IMR-90 (cell line): Measurements from ENCODE around the gene HERC5. TPM values are rescaled to one million over a fixed set of nuclear protein-coding genes. Genes with fewer than 3 reads are reported as not detected.

Source experiments
- ATAC-seq: fragments of 200-7000 bp; cut with Tn5 transposase; 2 replicates; pipeline ENCODE4 v1.9.1; 2020; ENCODE audit warnings: low read depth, mild to moderate bottlenecking, moderate library complexity
- BruUV-seq: library from RNA; stranded (reverse); fragments of 400-500 nt; replicated peaks from 2 replicates; lab custom pipeline; 2021; lab: Mats Ljungman, UMichigan
- CTCF ChIA-PET: fragments of 300-600 bp; formaldehyde crosslinking; extraction: SDS; loops from one replicate; lab custom pipeline; 2021; ENCODE audit warnings: antibody characterized with exemption; lab: Yijun Ruan, JAX
- POLR2A ChIA-PET: fragments of 300-600 bp; sonication (Branson Sonifier 250); formaldehyde crosslinking; loops from one replicate; lab custom pipeline; 2022; ENCODE audit warnings: antibody characterized with exemption; ENCODE audit not compliant: unreplicated experiment; lab: Charles Lee
- DNase-seq: peaks from one replicate; pipeline ENCODE4 v3.0.0; 2013
- H2AFZ ChIP-seq: replicated peaks from 2 replicates; pipeline ENCODE3; 2013; ENCODE audit warnings: low read length, mild to moderate bottlenecking; ENCODE audit not compliant: poor library complexity
- H2AK5ac ChIP-seq: 2 replicates; pipeline ENCODE4 v1.6.1; 2013; ENCODE audit warnings: low read depth, low read length, inconsistent platforms
- H2AK9ac ChIP-seq: replicated peaks from 2 replicates; pipeline ENCODE3; 2013; ENCODE audit warnings: mild to moderate bottlenecking, low read depth, low read length, moderate library complexity; ENCODE audit not compliant: poor library complexity
- H2BK120ac ChIP-seq: 2 replicates; pipeline ENCODE4 v1.6.1; 2013; ENCODE audit warnings: low read depth, low read length, inconsistent platforms
- H2BK15ac ChIP-seq: 3 replicates; pipeline ENCODE4 v1.6.1; 2013; ENCODE audit warnings: low read depth, low read length, inconsistent platforms
- H2BK20ac ChIP-seq: 2 replicates; pipeline ENCODE4 v1.6.1; 2013; ENCODE audit warnings: low read depth, mild to moderate bottlenecking, inconsistent platforms, low read length, moderate library complexity
- H2BK5ac ChIP-seq: 2 replicates; pipeline ENCODE4 v1.6.1; 2013; ENCODE audit warnings: mild to moderate bottlenecking, low read depth, low read length, inconsistent platforms; ENCODE audit not compliant: poor library complexity, severe bottlenecking
- H3K14ac ChIP-seq: replicated peaks from 2 replicates; pipeline ENCODE4 v1.6.1; 2013; ENCODE audit warnings: low read depth, low read length, inconsistent platforms
- H3K18ac ChIP-seq: 2 replicates; pipeline ENCODE4 v1.6.1; 2013; ENCODE audit warnings: low read depth, low read length, control low read depth
- H3K23ac ChIP-seq: 2 replicates; pipeline ENCODE4 v1.6.1; 2013; ENCODE audit warnings: low read depth, low read length, inconsistent platforms
- H3K27ac ChIP-seq: 2 replicates; pipeline ENCODE4 v1.5.1; 2013; ENCODE audit warnings: mild to moderate bottlenecking, control low read depth, low read length; ENCODE audit not compliant: insufficient read depth
- H3K27me3 ChIP-seq: 2 replicates; pipeline ENCODE4 v1.6.1; 2013; ENCODE audit warnings: low read length; ENCODE audit not compliant: control insufficient read depth, insufficient read depth
- H3K36me3 ChIP-seq: 2 replicates; pipeline ENCODE4 v1.6.1; 2013; ENCODE audit warnings: low read length, mixed read lengths; ENCODE audit not compliant: control insufficient read depth, insufficient read depth
- H3K4ac ChIP-seq: 2 replicates; pipeline ENCODE4 v1.6.1; 2013; ENCODE audit warnings: low read depth, low read length, inconsistent platforms
- H3K4me1 ChIP-seq: 2 replicates; pipeline ENCODE4 v1.6.1; 2013; ENCODE audit warnings: low read length, mixed read lengths; ENCODE audit not compliant: control insufficient read depth, insufficient read depth
- H3K4me2 ChIP-seq: 2 replicates; pipeline ENCODE4 v1.6.1; 2013; ENCODE audit warnings: low read depth, mild to moderate bottlenecking, control low read depth, low read length, moderate library complexity
- H3K4me3 ChIP-seq: 2 replicates; pipeline ENCODE4 v1.5.1; 2013; ENCODE audit warnings: low read depth, mild to moderate bottlenecking, control low read depth, low read length, moderate library complexity; ENCODE audit not compliant: insufficient read depth
- H3K56ac ChIP-seq: 2 replicates; pipeline ENCODE4 v1.6.1; 2013; ENCODE audit warnings: low read length, inconsistent platforms; ENCODE audit not compliant: insufficient read depth; ENCODE audit errors: extremely low read depth
- H3K79me1 ChIP-seq, 2 experiments: 2 replicates each; pipeline ENCODE4 v1.6.1; 2013; ENCODE audit warnings: low read length in 2 of 2, inconsistent platforms in 1 of 2, low read depth in 1 of 2
- H3K9ac ChIP-seq: 2 replicates; pipeline ENCODE4 v1.6.1; 2013; ENCODE audit warnings: low read depth, low read length, control low read depth
- H3K9me1 ChIP-seq: 2 replicates; pipeline ENCODE4 v1.6.1; 2013; ENCODE audit warnings: low read length, inconsistent platforms; ENCODE audit not compliant: insufficient read depth
- H3K9me3 ChIP-seq: 2 replicates; pipeline ENCODE4 v1.6.1; 2013; ENCODE audit warnings: low read length; ENCODE audit not compliant: control insufficient read depth, insufficient read depth
- H4K20me1 ChIP-seq: 2 replicates; pipeline ENCODE4 v1.6.1; 2013; ENCODE audit warnings: low read length, inconsistent platforms; ENCODE audit not compliant: insufficient read depth
- H4K5ac ChIP-seq: 2 replicates; pipeline ENCODE4 v1.6.1; 2013; ENCODE audit warnings: mild to moderate bottlenecking, low read depth, low read length, control low read depth
- H4K8ac ChIP-seq, 2 experiments: 2 replicates each; pipeline ENCODE4 v1.6.1; 2013; ENCODE audit warnings: low read depth in 2 of 2, low read length in 2 of 2, control low read depth in 1 of 2, inconsistent platforms in 1 of 2
- H4K91ac ChIP-seq: 2 replicates; pipeline ENCODE4 v1.6.1; 2013; ENCODE audit warnings: low read depth, low read length, inconsistent platforms; ENCODE audit not compliant: insufficient read depth
- CHD1 ChIP-seq: IDR thresholded peaks from 2 replicates; pipeline ENCODE4 v1.6.1; 2012; ENCODE audit warnings: low read depth, low read length, improper control_type of control experiment
- CTCF ChIP-seq: conservative IDR thresholded peaks from 2 replicates; pipeline ENCODE4 v1.5.1; 2012; ENCODE audit warnings: mild to moderate bottlenecking, low read depth, low read length, improper control_type of control experiment
- MAZ ChIP-seq: IDR thresholded peaks from 2 replicates; pipeline ENCODE4 v1.6.1; 2012; ENCODE audit warnings: low read depth, mild to moderate bottlenecking, low read length, improper control_type of control experiment, moderate library complexity, borderline replicate concordance
- MXI1 ChIP-seq: IDR thresholded peaks from 2 replicates; pipeline ENCODE4 v1.6.1; 2012; ENCODE audit warnings: low read depth, mild to moderate bottlenecking, low read length, moderate library complexity, borderline replicate concordance
- NFE2L2 ChIP-seq: fragments of 150-350 bp; IDR thresholded peaks from 2 replicates; pipeline ENCODE4 v1.6.1; 2016; ENCODE audit warnings: low read depth, mild to moderate bottlenecking, low read length
- POLR2A ChIP-seq: IDR thresholded peaks from 2 replicates; pipeline ENCODE4 v1.6.1; 2012; ENCODE audit warnings: mild to moderate bottlenecking, low read depth, low read length
- RAD21 ChIP-seq: IDR thresholded peaks from 2 replicates; pipeline ENCODE4 v1.6.1; 2012; ENCODE audit warnings: low read length, improper control_type of control experiment
- RFX5 ChIP-seq: IDR thresholded peaks from 2 replicates; pipeline ENCODE4 v1.8.0; 2012; ENCODE audit warnings: low read depth, mild to moderate bottlenecking, low read length, moderate library complexity
- WGBS, 2 experiments: methylation state at CpG; one replicate each; pipeline versions ENCODE4 v1.1.5 to v1.1.7; 2013; ENCODE audit warnings: missing lambda C conversion rate in 2 of 2; ENCODE audit not compliant: insufficient read length in 1 of 2; ENCODE audit errors: extremely low coverage in 2 of 2; 5-methylcytosine and 5-hydroxymethylcytosine counted together
- dilution Hi-C: fragments of 300-500 bp; cut with HindIII; formaldehyde crosslinking; loops from one replicate; pipeline ENCODE4 v1.14.3; 2018; ENCODE audit warnings: low sequenced_read_pairs; ENCODE audit not compliant: unreplicated experiment
- in situ Hi-C: fragments of 300-500 bp; cut with MboI; formaldehyde crosslinking; loops from 3 replicates; pipeline ENCODE4 v1.14.3; 2019; ENCODE audit warnings: low sequenced_read_pairs, inconsistent platforms, mixed read lengths
- intact Hi-C: fragments of 100-400 bp; cut with micrococcal nuclease; formaldehyde crosslinking; loops from 2 replicates; pipeline ENCODE4 v1.10.0; 2022
- polyA plus RNA-seq, 3 experiments: library from polyadenylated mRNA; depleted of rRNA; stranded (reverse); fragments of >200 nt; gene quantifications; 2 replicates each; pipeline ENCODE4 v1.2.3, GENCODE V29; 2012; ENCODE audit warnings: low replicate concordance in 1 of 3
- total RNA-seq: library from RNA; depleted of rRNA; stranded (reverse); fragments of >200 nt; gene quantifications from 2 replicates; pipeline ENCODE4 v1.2.3, GENCODE V29; 2012

The HERC5 gene
- total and polyA plus RNA-seq, 2 of the 4 experiments (the other 2 are of a cell fraction), result under 0.01 TPM; not detected in 1

GRCh38 chr4:88477229-88477860 lies 20.4 kb downstream of the HERC5 start:
- Histone ChIP-seq H2BK120ac (no peak overlapping the region), H2AK9ac (no peak overlapping the region), H3K36me3 (no peaks in the 10 kb centered on the region), H3K27ac (no peak overlapping the region), H3K79me1 (no peaks in the 10 kb centered on the region), H2BK15ac (no peak overlapping the region), H3K4me1 (no peaks in the 10 kb centered on the region), H2AK5ac (no peak overlapping the region), H3K23ac (no peak overlapping the region), H2BK20ac (no peak overlapping the region), H3K9me3 (no peaks in the 10 kb centered on the region), H4K20me1 (no peaks in the 10 kb centered on the region), H4K5ac (no peak overlapping the region), H3K27me3 (peaks cover 2% of the 10 kb centered on the region; the same call in 1 of the 2 replicates), H2BK5ac (no peak overlapping the region), H3K9me1 (no peaks in the 10 kb centered on the region), H3K14ac (no peak overlapping the region), H4K8ac (no peak overlapping the region), H3K4me2 (no peak overlapping the region), H3K56ac (no peak overlapping the region), H4K91ac (no peak overlapping the region), H3K4ac (no peak overlapping the region), H2AFZ (no peak overlapping the region), H3K9ac (no peak overlapping the region), H3K4me3 (no peak overlapping the region), H3K18ac (no peak overlapping the region)
- ChIA-PET CTCF (interaction anchor here (0.7 kb wide), 1 partner anchor 9 kb away, joined by 3 read pairs; no protein-coding TSS in a partner anchor), POLR2A (no interaction called here)
- in situ Hi-C loops (no loop called here), intact Hi-C loops (no loop called here), dilution Hi-C loops (no loop called here)
- no peak for TF ChIP-seq RAD21
- TF ChIP-seq NFE2L2, result no peak
- no peak for TF ChIP-seq POLR2A
- no peak for TF ChIP-seq RFX5
- no peak for TF ChIP-seq CTCF
- TF ChIP-seq CHD1, result no peak
- TF ChIP-seq MXI1, result no peak
- TF ChIP-seq MAZ, result no peak
- no CpG with 5 or more reads among the region's 5 CpGs for WGBS, 2 experiments
- BruUV-seq, result no TSS peak
- no peak for DNase-seq
- ATAC-seq, result no peak
